WTC11 (cell line): ENCODE data around the gene PUDP.

Experiments
- ATF1 ChIP-seq: sonication (generic); formaldehyde crosslinking; IDR thresholded peaks from 2 replicates; pipeline ENCODE4 v1.8.1; 2023; ENCODE audit warnings: mild to moderate bottlenecking, moderate library complexity, missing genetic modification reagents
- FOXK1 ChIP-seq: sonication (generic); formaldehyde crosslinking; IDR thresholded peaks from 2 replicates; pipeline ENCODE4 v1.8.0; 2022; ENCODE audit warnings: mild to moderate bottlenecking, moderate library complexity, missing genetic modification reagents
- MXD4 ChIP-seq: fragments of 250-450 bp; sonication (Bioruptor Pico); IDR thresholded peaks from 2 replicates; pipeline ENCODE4 v1.8.0; 2021; ENCODE audit warnings: mild to moderate bottlenecking, moderate library complexity, borderline replicate concordance
- SMAD4 ChIP-seq: sonication (generic); formaldehyde crosslinking; IDR thresholded peaks from 2 replicates; pipeline ENCODE4 v1.8.0; 2022; ENCODE audit warnings: mild to moderate bottlenecking, missing genetic modification reagents
- ZBTB43 ChIP-seq: sonication (generic); formaldehyde crosslinking; IDR thresholded peaks from 2 replicates; pipeline ENCODE4 v1.8.1; 2023; ENCODE audit warnings: mild to moderate bottlenecking, missing genetic modification reagents
- ZNF671 ChIP-seq: fragments of 250-450 bp; sonication (Bioruptor Pico); IDR thresholded peaks from 2 replicates; pipeline ENCODE4 v1.8.0; 2021; ENCODE audit warnings: mild to moderate bottlenecking
- TF ChIP-seq, protein P1 (sequence below): fragments of 200-600 bp; IDR thresholded peaks from 2 replicates; pipeline ENCODE4 v1.8.0; 2022; ENCODE audit warnings: antibody characterized with exemption
- TF ChIP-seq, protein P2 (sequence below): sonication (generic); formaldehyde crosslinking; IDR thresholded peaks from 2 replicates; pipeline ENCODE4 v1.8.1; 2022; ENCODE audit warnings: low read depth, missing genetic modification reagents, borderline replicate concordance
- TF ChIP-seq, protein P3 (sequence below): sonication (generic); formaldehyde crosslinking; IDR thresholded peaks from 2 replicates; pipeline ENCODE4 v1.8.0; 2022; ENCODE audit warnings: mild to moderate bottlenecking, missing genetic modification reagents
- TF ChIP-seq, protein P4 (sequence below): fragments of 250-450 bp; sonication (Bioruptor Pico); IDR thresholded peaks from 2 replicates; pipeline ENCODE4 v1.8.0; 2021; ENCODE audit warnings: mild to moderate bottlenecking
- TF ChIP-seq, protein P5 (sequence below): sonication (generic); formaldehyde crosslinking; conservative IDR thresholded peaks from 2 replicates; pipeline ENCODE4 v1.8.1; 2022; ENCODE audit warnings: mild to moderate bottlenecking, missing genetic modification reagents

GRCh38 chrX:7085879-7086278 is 62.1 kb downstream of the PUDP start:
- TF ChIP-seq, protein P1, sequence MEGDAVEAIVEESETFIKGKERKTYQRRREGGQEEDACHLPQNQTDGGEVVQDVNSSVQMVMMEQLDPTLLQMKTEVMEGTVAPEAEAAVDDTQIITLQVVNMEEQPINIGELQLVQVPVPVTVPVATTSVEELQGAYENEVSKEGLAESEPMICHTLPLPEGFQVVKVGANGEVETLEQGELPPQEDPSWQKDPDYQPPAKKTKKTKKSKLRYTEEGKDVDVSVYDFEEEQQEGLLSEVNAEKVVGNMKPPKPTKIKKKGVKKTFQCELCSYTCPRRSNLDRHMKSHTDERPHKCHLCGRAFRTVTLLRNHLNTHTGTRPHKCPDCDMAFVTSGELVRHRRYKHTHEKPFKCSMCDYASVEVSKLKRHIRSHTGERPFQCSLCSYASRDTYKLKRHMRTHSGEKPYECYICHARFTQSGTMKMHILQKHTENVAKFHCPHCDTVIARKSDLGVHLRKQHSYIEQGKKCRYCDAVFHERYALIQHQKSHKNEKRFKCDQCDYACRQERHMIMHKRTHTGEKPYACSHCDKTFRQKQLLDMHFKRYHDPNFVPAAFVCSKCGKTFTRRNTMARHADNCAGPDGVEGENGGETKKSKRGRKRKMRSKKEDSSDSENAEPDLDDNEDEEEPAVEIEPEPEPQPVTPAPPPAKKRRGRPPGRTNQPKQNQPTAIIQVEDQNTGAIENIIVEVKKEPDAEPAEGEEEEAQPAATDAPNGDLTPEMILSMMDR, result no peak
- TF ChIP-seq ZNF671 (CRISPR knock-in tag) (no peak), ZBTB43 (no peak), SMAD4 (CRISPR knock-in tag) (no peak), FOXK1 (no peak), MXD4 (no peak), ATF1 (no peak)
- TF ChIP-seq, protein P2, sequence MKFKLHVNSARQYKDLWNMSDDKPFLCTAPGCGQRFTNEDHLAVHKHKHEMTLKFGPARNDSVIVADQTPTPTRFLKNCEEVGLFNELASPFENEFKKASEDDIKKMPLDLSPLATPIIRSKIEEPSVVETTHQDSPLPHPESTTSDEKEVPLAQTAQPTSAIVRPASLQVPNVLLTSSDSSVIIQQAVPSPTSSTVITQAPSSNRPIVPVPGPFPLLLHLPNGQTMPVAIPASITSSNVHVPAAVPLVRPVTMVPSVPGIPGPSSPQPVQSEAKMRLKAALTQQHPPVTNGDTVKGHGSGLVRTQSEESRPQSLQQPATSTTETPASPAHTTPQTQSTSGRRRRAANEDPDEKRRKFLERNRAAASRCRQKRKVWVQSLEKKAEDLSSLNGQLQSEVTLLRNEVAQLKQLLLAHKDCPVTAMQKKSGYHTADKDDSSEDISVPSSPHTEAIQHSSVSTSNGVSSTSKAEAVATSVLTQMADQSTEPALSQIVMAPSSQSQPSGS (CRISPR knock-in tag), result no peak
- TF ChIP-seq, protein P3, sequence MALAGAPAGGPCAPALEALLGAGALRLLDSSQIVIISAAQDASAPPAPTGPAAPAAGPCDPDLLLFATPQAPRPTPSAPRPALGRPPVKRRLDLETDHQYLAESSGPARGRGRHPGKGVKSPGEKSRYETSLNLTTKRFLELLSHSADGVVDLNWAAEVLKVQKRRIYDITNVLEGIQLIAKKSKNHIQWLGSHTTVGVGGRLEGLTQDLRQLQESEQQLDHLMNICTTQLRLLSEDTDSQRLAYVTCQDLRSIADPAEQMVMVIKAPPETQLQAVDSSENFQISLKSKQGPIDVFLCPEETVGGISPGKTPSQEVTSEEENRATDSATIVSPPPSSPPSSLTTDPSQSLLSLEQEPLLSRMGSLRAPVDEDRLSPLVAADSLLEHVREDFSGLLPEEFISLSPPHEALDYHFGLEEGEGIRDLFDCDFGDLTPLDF (CRISPR knock-in tag), result no peak
- TF ChIP-seq, protein P4, sequence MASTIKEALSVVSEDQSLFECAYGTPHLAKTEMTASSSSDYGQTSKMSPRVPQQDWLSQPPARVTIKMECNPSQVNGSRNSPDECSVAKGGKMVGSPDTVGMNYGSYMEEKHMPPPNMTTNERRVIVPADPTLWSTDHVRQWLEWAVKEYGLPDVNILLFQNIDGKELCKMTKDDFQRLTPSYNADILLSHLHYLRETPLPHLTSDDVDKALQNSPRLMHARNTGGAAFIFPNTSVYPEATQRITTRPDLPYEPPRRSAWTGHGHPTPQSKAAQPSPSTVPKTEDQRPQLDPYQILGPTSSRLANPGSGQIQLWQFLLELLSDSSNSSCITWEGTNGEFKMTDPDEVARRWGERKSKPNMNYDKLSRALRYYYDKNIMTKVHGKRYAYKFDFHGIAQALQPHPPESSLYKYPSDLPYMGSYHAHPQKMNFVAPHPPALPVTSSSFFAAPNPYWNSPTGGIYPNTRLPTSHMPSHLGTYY (CRISPR knock-in tag), result no peak
- TF ChIP-seq, protein P5, sequence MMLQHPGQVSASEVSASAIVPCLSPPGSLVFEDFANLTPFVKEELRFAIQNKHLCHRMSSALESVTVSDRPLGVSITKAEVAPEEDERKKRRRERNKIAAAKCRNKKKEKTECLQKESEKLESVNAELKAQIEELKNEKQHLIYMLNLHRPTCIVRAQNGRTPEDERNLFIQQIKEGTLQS (CRISPR knock-in tag), result no peak
